Colonic mucosa (tissue), 4 donors: Measurements from ENCODE around the gene DDX4. TPM values are rescaled to one million over a fixed set of nuclear protein-coding genes. Genes with fewer than 3 reads are reported as not detected.

Source experiments
- DNase-seq: peaks from one replicate; pipeline ENCODE4 v3.0.0-alpha.2; 2020
- H3K27ac ChIP-seq: fragments of 200-600 bp; one replicate; pipeline ENCODE4 v1.8.0; 2021
- H3K27me3 ChIP-seq: fragments of 200-600 bp; one replicate; pipeline ENCODE4 v1.8.0; 2021
- H3K36me3 ChIP-seq: fragments of 200-600 bp; one replicate; pipeline ENCODE4 v1.8.0; 2021
- H3K4me1 ChIP-seq: fragments of 200-600 bp; one replicate; pipeline ENCODE4 v1.8.0; 2021; ENCODE audit warnings: mild to moderate bottlenecking
- H3K4me3 ChIP-seq: fragments of 200-600 bp; one replicate; pipeline ENCODE4 v1.8.0; 2021
- H3K9ac ChIP-seq, 2 donors: one replicate each; pipeline ENCODE4 v1.7.0; 2013; ENCODE audit warnings: control low read depth in 2 of 2, low read depth in 2 of 2, low read length in 2 of 2
- H3K9me3 ChIP-seq: fragments of 200-600 bp; one replicate; pipeline ENCODE4 v1.8.0; 2021
- CTCF ChIP-seq: fragments of 200-600 bp; IDR thresholded peaks from one replicate; pipeline ENCODE4 v1.8.0; 2022; ENCODE audit warnings: antibody characterized with exemption, mild to moderate bottlenecking
- intact Hi-C: fragments of 100-400 bp; cut with DNase I; formaldehyde crosslinking; loops from one replicate; pipeline ENCODE4 v1.14.1; 2022
- total RNA-seq, 2 donors: library from RNA; stranded (reverse); fragmentation: NEBNext Ultra II Directional in 1 of 2; extraction: Animal tissue kit (Norgen Biotek cat#: 25700) in 1 of 2; gene quantifications; one replicate each; pipeline ENCODE4 v1.2.1, GENCODE V29; 2021
- donor health status: healthy.
- donor health status: DM: no; HTN: no; CAD: no.
- donor health status: DM: no; HTN: no; CAD: no.

The DDX4 gene
- total RNA-seq, 2 donors from 2014 or later: not detected

- Histone ChIP-seq H3K4me1 (no peaks in the 10 kb centered on the region), H3K27ac (no peak overlapping the region), H3K36me3 (no peaks in the 10 kb centered on the region), H3K4me3 (no peak overlapping the region), H3K9me3 (no peaks in the 10 kb centered on the region), H3K9ac (no peak overlapping the region), H3K27me3 (no peaks in the 10 kb centered on the region)
- no peak for TF ChIP-seq CTCF
- DNase-seq: no peak
- intact Hi-C loops: no loop called here
Measured at GRCh38 chr5:55732585-55732984, 5.3 kb upstream of the DDX4 start.

DNA sequence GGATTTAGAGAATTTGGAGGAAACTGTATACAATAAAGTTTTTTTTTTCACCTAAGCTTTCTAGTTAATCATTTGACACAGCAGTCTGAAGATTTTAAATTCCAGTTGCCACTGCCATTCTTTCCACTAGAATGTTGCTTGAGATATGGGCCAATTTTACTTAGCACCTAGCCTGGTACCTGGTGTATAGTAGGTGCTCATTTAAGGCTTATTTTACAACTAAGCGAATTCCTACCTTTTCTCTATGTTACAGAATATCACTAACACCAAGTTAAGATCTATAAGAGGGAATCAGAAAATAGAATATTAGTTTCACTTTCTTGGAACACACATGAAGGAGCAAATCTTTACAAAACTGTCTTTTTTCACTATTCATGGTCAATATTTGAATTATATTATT is 3.2 kb upstream of the DDX4 start:
- Histone ChIP-seq H3K4me3 (no peak overlapping the region), H3K27me3 (no peaks in the 10 kb centered on the region), H3K27ac (no peak overlapping the region), H3K9me3 (no peaks in the 10 kb centered on the region), H3K36me3 (no peaks in the 10 kb centered on the region), H3K4me1 (no peaks in the 10 kb centered on the region), H3K9ac (no peak overlapping the region)
- intact Hi-C loops: no loop called here
- no peak for TF ChIP-seq CTCF
- no peak for DNase-seq

DNA sequence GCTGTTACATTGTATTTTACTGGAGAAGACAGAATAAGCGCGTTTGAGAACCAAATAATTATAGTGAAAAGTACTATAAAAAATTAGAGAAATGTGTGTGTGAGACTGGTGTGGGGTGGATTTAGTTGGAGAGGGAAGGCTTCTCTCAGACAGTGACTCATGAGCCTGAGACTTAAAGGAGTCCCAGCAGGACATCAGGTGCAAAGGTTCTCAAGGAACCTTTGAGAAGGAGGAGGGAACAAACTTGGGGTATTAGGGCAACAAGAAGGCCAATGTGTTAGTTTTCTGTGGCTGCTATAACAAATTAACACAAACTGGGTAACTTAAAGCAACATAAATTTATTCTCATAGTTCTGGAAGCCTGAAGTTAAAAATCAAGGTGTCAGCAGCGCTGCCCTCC is 4.9 kb downstream of the DDX4 start:
- intact Hi-C loops: no loop called here
- Histone ChIP-seq H3K36me3 (no peaks in the 10 kb centered on the region), H3K4me1 (no peaks in the 10 kb centered on the region), H3K9me3 (no peaks in the 10 kb centered on the region), H3K27me3 (no peaks in the 10 kb centered on the region), H3K27ac (no peak overlapping the region), H3K4me3 (no peak overlapping the region), H3K9ac (no peak overlapping the region)
- TF ChIP-seq CTCF: no peak
- no peak for DNase-seq

DNA sequence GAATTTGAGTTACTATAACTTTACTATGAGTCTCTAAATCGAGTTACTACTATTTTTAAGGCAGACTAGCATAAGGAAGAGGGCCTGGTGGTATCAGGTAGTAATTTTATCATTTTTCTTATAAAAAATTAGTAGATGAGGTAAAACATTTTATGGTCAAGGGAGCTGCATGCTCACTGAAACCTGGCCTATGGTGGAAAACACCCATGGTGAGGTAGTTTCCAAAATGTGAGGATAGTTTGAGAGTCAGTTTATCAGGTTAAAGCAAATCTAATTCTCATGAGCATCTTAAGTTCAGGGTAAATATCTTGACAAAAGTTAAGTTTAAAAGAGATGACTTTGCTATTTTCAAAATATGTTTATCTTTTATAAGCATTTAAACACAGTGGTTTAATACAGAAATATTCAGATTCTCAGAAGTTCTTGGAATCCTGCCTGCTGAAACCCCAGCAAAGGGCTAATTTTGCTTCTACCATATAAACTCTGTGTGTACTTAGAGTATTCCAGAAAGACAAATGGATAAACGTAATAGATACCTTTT is 10.0 kb downstream of the DDX4 start:
- intact Hi-C loops: no loop called here

GRCh38 chr5:55749387-55749786 is 11.5 kb downstream of the DDX4 start:
- no peak for DNase-seq
- H3K9ac ChIP-seq: no peak overlapping the region
- H3K27ac ChIP-seq: no peak overlapping the region
- TF ChIP-seq CTCF: no peak
- no peaks in the 10 kb centered on the region for H3K27me3 ChIP-seq
- H3K9me3 ChIP-seq: no peaks in the 10 kb centered on the region
- intact Hi-C loops: no loop called here
- H3K4me1 ChIP-seq: no peaks in the 10 kb centered on the region
- no peak overlapping the region for H3K4me3 ChIP-seq
- no peaks in the 10 kb centered on the region for H3K36me3 ChIP-seq

More for the DNA sequence above, 10.0 kb downstream of the DDX4 start:
- Histone ChIP-seq H3K9me3 (no peaks in the 10 kb centered on the region), H3K4me3 (no peak overlapping the region), H3K9ac (no peak overlapping the region), H3K27ac (no peak overlapping the region), H3K4me1 (no peaks in the 10 kb centered on the region), H3K36me3 (no peaks in the 10 kb centered on the region), H3K27me3 (no peaks in the 10 kb centered on the region)
- DNase-seq: no peak
- TF ChIP-seq CTCF: no peak

DNA sequence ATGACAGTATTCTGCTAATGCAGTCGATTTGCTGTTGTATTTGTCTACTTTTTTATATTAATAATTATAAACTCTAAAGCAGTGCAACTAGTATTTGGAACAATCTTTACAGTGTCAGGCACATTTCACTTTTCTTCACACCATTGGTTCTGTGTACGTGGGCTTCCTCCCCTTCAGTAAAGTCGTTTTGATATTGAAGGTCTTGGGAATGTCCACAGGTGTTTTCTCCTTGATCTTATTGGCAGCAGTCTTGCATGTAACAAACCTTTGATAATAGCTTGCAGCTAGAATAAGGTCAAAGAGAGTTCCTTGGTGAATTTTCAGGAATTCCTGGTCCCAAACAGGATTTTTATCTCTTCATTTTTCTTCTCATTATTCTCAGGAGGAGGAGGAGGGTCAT is 12.2 kb downstream of the DDX4 start:
- Histone ChIP-seq H3K27me3 (no peaks in the 10 kb centered on the region), H3K4me1 (no peaks in the 10 kb centered on the region), H3K9ac (no peak overlapping the region), H3K36me3 (no peaks in the 10 kb centered on the region), H3K9me3 (no peaks in the 10 kb centered on the region), H3K27ac (no peak overlapping the region), H3K4me3 (no peak overlapping the region)
- no peak for TF ChIP-seq CTCF
- no peak for DNase-seq
- intact Hi-C loops: no loop called here
